A673 (cell line): Measurements from ENCODE around the gene TMEM170B.

Experiments used
- EZH2 ChIP-seq: fragments of 200-600 bp; sonication (generic); IDR thresholded peaks from 2 replicates; pipeline ENCODE4 v1.6.1; 2017; ENCODE audit warnings: borderline replicate concordance, low read depth, mild to moderate bottlenecking, mixed read lengths, antibody characterized with exemption, low read length; ENCODE audit not compliant: poor library complexity, severe bottlenecking
- TF ChIP-seq, protein P1 (sequence below): fragments of 300-800, 200-600 bp; sonication (generic); conservative IDR thresholded peaks from 2 replicates; pipeline ENCODE4 v1.5.1; 2017; ENCODE audit warnings: low read depth, mild to moderate bottlenecking, antibody characterized with exemption, low read length, moderate library complexity, mixed read lengths

DNA sequence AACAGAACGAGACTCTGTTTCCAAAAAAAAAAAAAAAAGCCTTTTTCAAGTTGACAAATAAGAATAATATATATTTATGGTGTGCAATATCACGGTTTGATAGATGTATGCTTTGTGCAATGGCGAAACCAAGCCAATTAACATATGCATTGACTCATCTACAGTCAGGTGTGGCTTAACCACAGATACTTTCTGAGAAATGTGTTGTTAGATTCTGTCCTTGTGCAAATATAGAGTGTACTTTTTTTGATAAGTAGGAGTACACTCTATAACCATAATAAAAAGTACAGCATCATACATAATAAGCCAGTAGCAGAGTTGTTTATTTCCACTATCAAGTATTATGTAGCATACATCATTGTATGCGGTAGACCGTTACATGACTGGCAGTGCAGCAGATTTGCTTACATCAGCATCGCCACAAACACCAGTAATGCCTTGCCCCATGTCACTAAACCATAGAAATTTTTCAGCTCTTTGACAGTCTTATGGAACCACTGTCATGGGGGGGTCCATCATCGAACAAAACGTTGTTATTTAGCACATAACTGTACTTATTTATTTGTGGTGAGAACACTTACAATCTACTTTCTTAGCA lies 59.2 kb downstream of the TMEM170B start:
- TF ChIP-seq, protein P1, sequence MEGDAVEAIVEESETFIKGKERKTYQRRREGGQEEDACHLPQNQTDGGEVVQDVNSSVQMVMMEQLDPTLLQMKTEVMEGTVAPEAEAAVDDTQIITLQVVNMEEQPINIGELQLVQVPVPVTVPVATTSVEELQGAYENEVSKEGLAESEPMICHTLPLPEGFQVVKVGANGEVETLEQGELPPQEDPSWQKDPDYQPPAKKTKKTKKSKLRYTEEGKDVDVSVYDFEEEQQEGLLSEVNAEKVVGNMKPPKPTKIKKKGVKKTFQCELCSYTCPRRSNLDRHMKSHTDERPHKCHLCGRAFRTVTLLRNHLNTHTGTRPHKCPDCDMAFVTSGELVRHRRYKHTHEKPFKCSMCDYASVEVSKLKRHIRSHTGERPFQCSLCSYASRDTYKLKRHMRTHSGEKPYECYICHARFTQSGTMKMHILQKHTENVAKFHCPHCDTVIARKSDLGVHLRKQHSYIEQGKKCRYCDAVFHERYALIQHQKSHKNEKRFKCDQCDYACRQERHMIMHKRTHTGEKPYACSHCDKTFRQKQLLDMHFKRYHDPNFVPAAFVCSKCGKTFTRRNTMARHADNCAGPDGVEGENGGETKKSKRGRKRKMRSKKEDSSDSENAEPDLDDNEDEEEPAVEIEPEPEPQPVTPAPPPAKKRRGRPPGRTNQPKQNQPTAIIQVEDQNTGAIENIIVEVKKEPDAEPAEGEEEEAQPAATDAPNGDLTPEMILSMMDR, result no peak
- TF ChIP-seq EZH2, result no peak
